K562 (cell line): ENCODE data around the gene CHD2. TPM values are rescaled to one million over a fixed set of nuclear protein-coding genes. Genes with fewer than 3 reads are reported as not detected.

Experiments
- ATAC-seq: fragments of 200-7000 bp; cut with Tn5 transposase; 3 replicates; pipeline ENCODE4 v1.9.1; 2020; ENCODE audit warnings: moderate library complexity
- BruUV-seq: library from RNA; stranded (reverse); fragments of 400-500 nt; replicated peaks from 2 replicates; lab custom pipeline; 2021; lab: Mats Ljungman, UMichigan
- CTCF ChIA-PET: fragments of 300-600 bp; formaldehyde crosslinking; extraction: SDS; loops from one replicate; lab custom pipeline; 2021; ENCODE audit warnings: low intra/inter-chr PET ratio; lab: Yijun Ruan, JAX
- POLR2A ChIA-PET: fragments of 300-600, 350-650 bp; sonication (Branson Sonifier 250); formaldehyde crosslinking; extraction: SDS; loops from one replicate; lab custom pipeline; 2021; ENCODE audit warnings: antibody characterized with exemption, inconsistent platforms; lab: Yijun Ruan, JAX
- DNase-seq, 4 experiments: peaks; one replicate each; pipeline versions ENCODE4 v3.0.0 to v3.0.0-alpha.2; 2011 to 2018; ENCODE audit warnings: low spot score in 3 of 4, mixed read lengths in 3 of 4; ENCODE audit errors: extremely low read depth in 1 of 4
- FAIRE-seq: peaks from 2 replicates; lab custom pipeline; 2011; peaks lifted over from hg19 to GRCh38; lab: Jason Lieb, UNC
- H2AFZ ChIP-seq: 2 replicates; pipeline ENCODE4 v1.6.0; 2011; ENCODE audit warnings: low read depth, low read length, control low read depth, inconsistent platforms
- H3K27ac ChIP-seq: fragments of 200-600 bp; 3 replicates; pipeline ENCODE4 v1.8.0; 2011; ENCODE audit warnings: low read depth, mild to moderate bottlenecking, control low read depth, inconsistent platforms, low read length, moderate library complexity, mixed read lengths; ENCODE audit errors: extremely low read depth
- H3K27me3 ChIP-seq, 2 experiments: fragments of 300-600 bp in 1 of 2; 2 replicates in 1 of 2; 3 replicates in 1 of 2; pipeline versions ENCODE4 v1.6.0 to v1.8.0; 2011; ENCODE audit warnings: inconsistent platforms in 2 of 2, low read length in 2 of 2, mild to moderate bottlenecking in 1 of 2, mixed read lengths in 1 of 2, moderate library complexity in 1 of 2; ENCODE audit not compliant: control insufficient read depth in 2 of 2, insufficient read depth in 2 of 2
- H3K36me3 ChIP-seq: fragments of 300-600 bp; 3 replicates; pipeline ENCODE4 v1.8.0; 2011; ENCODE audit warnings: mild to moderate bottlenecking, low read length, inconsistent platforms; ENCODE audit not compliant: control insufficient read depth, insufficient read depth
- H3K4me1 ChIP-seq, 2 experiments: fragments of 200-600 bp in 1 of 2; replicated peaks in 1 of 2; 2 replicates in 1 of 2; 3 replicates in 1 of 2; pipeline versions ENCODE4 v1.5.1 to v1.8.0; 2011; ENCODE audit warnings: inconsistent platforms in 2 of 2, low read length in 2 of 2, mild to moderate bottlenecking in 1 of 2, mixed read lengths in 1 of 2, moderate library complexity in 1 of 2; ENCODE audit not compliant: control insufficient read depth in 2 of 2, insufficient read depth in 2 of 2
- H3K4me2 ChIP-seq: 2 replicates; pipeline ENCODE4 v1.6.1; 2011; ENCODE audit warnings: low read length, control low read depth, inconsistent platforms, mixed read lengths; ENCODE audit not compliant: insufficient read depth
- H3K4me3 ChIP-seq: fragments of 200-600 bp; sonication (generic), shearing (Covaris generic); 2 replicates; pipeline ENCODE4 v1.5.1; 2016; ENCODE audit warnings: control low read depth, inconsistent platforms
- H3K79me2 ChIP-seq: fragments of 200-600 bp; 3 replicates; pipeline ENCODE4 v1.8.0; 2011; ENCODE audit warnings: low read length, inconsistent platforms; ENCODE audit not compliant: control insufficient read depth, insufficient read depth
- H3K9ac ChIP-seq, 2 experiments: 2 replicates each; pipeline versions ENCODE4 v1.6.0 to v1.6.1; 2011; ENCODE audit warnings: low read depth in 2 of 2, low read length in 2 of 2, control low read depth in 1 of 2, inconsistent platforms in 1 of 2, mild to moderate bottlenecking in 1 of 2, mixed read lengths in 1 of 2; ENCODE audit not compliant: insufficient read depth in 1 of 2
- H3K9me1 ChIP-seq: one replicate; pipeline ENCODE4 v1.6.0; 2011; ENCODE audit warnings: inconsistent platforms, mild to moderate bottlenecking, low read length, moderate library complexity; ENCODE audit not compliant: control insufficient read depth, insufficient read depth
- H3K9me3 ChIP-seq: replicated peaks from 2 replicates; pipeline ENCODE4 v1.5.1; 2011; ENCODE audit warnings: low read depth, low read length, inconsistent platforms; ENCODE audit not compliant: control insufficient read depth, insufficient read depth
- H4K20me1 ChIP-seq: replicated peaks from 2 replicates; pipeline ENCODE4 v1.6.1; 2011; ENCODE audit warnings: low read length, inconsistent platforms, mixed read lengths; ENCODE audit not compliant: control insufficient read depth, insufficient read depth
- CTBP1 ChIP-seq: fragments of 450-650 bp; IDR thresholded peaks from 2 replicates; pipeline ENCODE4 v1.6.1; 2016; ENCODE audit warnings: borderline replicate concordance
- ELK1 ChIP-seq: sonication (generic); formaldehyde crosslinking; IDR thresholded peaks from 2 replicates; pipeline ENCODE4 v1.8.1; 2022; ENCODE audit warnings: missing genetic modification reagents
- FOXK1 ChIP-seq: sonication (generic); formaldehyde crosslinking; IDR thresholded peaks from 2 replicates; pipeline ENCODE4 v1.8.0; 2022; ENCODE audit warnings: missing genetic modification reagents, mild to moderate bottlenecking, borderline replicate concordance
- KDM4B ChIP-seq, 2 experiments: fragments of 450-650 bp in 1 of 2; sonication (generic) in 1 of 2; IDR thresholded peaks; 2 replicates each; pipeline ENCODE4 v1.6.1; 2016 to 2017; ENCODE audit warnings: borderline replicate concordance in 2 of 2, antibody characterized with exemption in 1 of 2, low read depth in 1 of 2, mild to moderate bottlenecking in 1 of 2
- SMAD3 ChIP-seq: fragments of 450-650 bp; formaldehyde crosslinking; conservative IDR thresholded peaks from 2 replicates; pipeline ENCODE4 v1.4.0; 2020; ENCODE audit warnings: mild to moderate bottlenecking
- SPI1 ChIP-seq: IDR thresholded peaks from 2 replicates; pipeline ENCODE4 v1.6.1; 2011; ENCODE audit warnings: low read depth, low read length, control low read depth, borderline replicate concordance
- TBL1XR1 ChIP-seq, 2 experiments: IDR thresholded peaks; 2 replicates each; pipeline ENCODE4 v1.6.1; 2012; ENCODE audit warnings: improper control_type of control experiment in 2 of 2, low read length in 2 of 2, mild to moderate bottlenecking in 1 of 2
- ZNF212 ChIP-seq: fragments of 450-650 bp; formaldehyde crosslinking; IDR thresholded peaks from 2 replicates; pipeline ENCODE4 v1.4.0; 2020; ENCODE audit warnings: mild to moderate bottlenecking
- whole genome bisulfite sequencing: fragments of 100-300 bp; shearing (Covaris generic); methylation state at CpG from one replicate; pipeline ENCODE4 v1.1.6; 2016; ENCODE audit warnings: low coverage, mixed read lengths; ENCODE audit not compliant: insufficient coverage; ENCODE audit errors: missing lambda C conversion rate; 5-methylcytosine and 5-hydroxymethylcytosine counted together
- in situ Hi-C: fragments of 300-500 bp; cut with MboI; formaldehyde crosslinking; loops from 4 replicates; pipeline ENCODE4 v1.15.0; 2018; ENCODE audit warnings: inconsistent platforms, mixed read lengths
- intact Hi-C: fragments of 100-400 bp; cut with micrococcal nuclease; formaldehyde crosslinking; loops from 2 replicates; pipeline ENCODE4 v1.14.2; 2022
- polyA plus RNA-seq, 8 experiments: library from polyadenylated mRNA; depleted of rRNA in 4 of 8; stranded (reverse) in 5 of 8; unstranded in 3 of 8; fragments of >200 nt; fragmentation: Nextera tagmentation in 2 of 8; fragmentation: Illumina TruSeq in 1 of 8; extraction: Ambion mirVana in 2 of 8; extraction: Trizol in 1 of 8; gene quantifications; 2 replicates each; pipeline versions ENCODE4 v1.2.1 to v1.2.3, GENCODE V29; 2011 to 2014; ENCODE audit warnings: inconsistent platforms in 1 of 8, missing spikeins in 1 of 8
- total RNA-seq, 7 experiments: library from RNA; depleted of rRNA in 6 of 7; stranded (reverse); fragments of >200 nt in 6 of 7; fragmentation: Illumina TruSeq in 2 of 7; extraction: Trizol in 2 of 7; gene quantifications; 2 replicates each; pipeline versions ENCODE4 v1.2.1 to v1.2.3, GENCODE V29; 2011 to 2021; ENCODE audit warnings: low replicate concordance in 1 of 7

Gene CHD2
- total and polyA plus RNA-seq, 9 of the 15 experiments (the other 6 are each of a cell fraction or from before 2014, with no cell fraction given) = 38.9 to 70.8 (median 56.2) TPM

GRCh38 chr15:92955706-92956105 is 55.6 kb downstream of the CHD2 start:
- H3K4me3 ChIP-seq = no peak overlapping the region
- ATAC-seq (no peak), DNase-seq (no peak), FAIRE-seq (no peak)
- no peaks in the 10 kb centered on the region for H3K9me1 ChIP-seq
- in situ Hi-C loops (no loop called here), intact Hi-C loops (no loop called here)
- H2AFZ ChIP-seq = no peak overlapping the region
- H3K4me2 ChIP-seq = no peak overlapping the region
- no peaks in the 10 kb centered on the region for H3K9me3 ChIP-seq
- POLR2A ChIA-PET = interaction anchor here (0.9 to 1.3 kb wide), 3 partner anchors 9 to 55 kb away, joined by 3 to 5 read pairs (median 4); partner anchors contain the start of gene CHD2
- 93% methylated on average over 2 of the region's 2 CpGs for WGBS
- CTCF ChIA-PET = no interaction called here
- no peak overlapping the region for H3K27ac ChIP-seq
- H3K36me3 ChIP-seq = peaks cover 94% of the 10 kb centered on the region
- no peaks in the 10 kb centered on the region for H4K20me1 ChIP-seq
- H3K27me3 ChIP-seq = no peaks in the 10 kb centered on the region
- BruUV-seq = no TSS peak
- no peak overlapping the region for H3K9ac ChIP-seq
- no peak for TF ChIP-seq FOXK1 (CRISPR knock-in tag)
- TF ChIP-seq ELK1 = no peak
- TF ChIP-seq ZNF212 (CRISPR knock-in tag) = no peak
- no peak for TF ChIP-seq TBL1XR1 (IDR thresholded peaks at IDR 0.05; ENCODE audit: low read length in 2 of 2)
- no peak for TF ChIP-seq CTBP1
- no peak for TF ChIP-seq KDM4B (IDR thresholded peaks at IDR 0.05; ENCODE audit: borderline replicate concordance in 2 of 2, low read depth in 1 of 2)
- no peak for TF ChIP-seq SMAD3
- TF ChIP-seq SPI1 = no peak
- H3K4me1 ChIP-seq = no peaks in the 10 kb centered on the region
- H3K79me2 ChIP-seq = peaks cover 18% of the 10 kb centered on the region; the same call in 1 of the 3 replicates
